ENCODE results near the gene NR1H4.

DNA sequence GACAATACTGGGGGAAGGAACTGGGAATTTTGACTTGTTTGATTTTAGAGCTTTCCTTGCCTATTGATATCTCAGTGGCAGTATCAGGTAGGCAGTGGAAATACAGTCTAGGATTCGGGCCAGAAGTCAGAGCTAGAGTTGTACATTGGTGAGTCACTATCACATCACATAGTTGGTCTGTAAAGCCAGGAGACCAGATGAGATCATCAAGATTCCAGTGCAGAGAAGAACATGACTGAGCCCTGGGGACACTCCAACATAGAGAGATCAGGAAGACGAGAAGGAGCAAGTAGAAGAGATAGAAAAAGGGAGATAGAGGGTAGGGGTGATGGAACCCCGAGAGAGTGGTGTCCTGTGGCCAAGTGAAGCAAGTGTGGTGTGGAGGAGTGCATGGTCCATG, 46.6 kb upstream of the NR1H4 start:
- TF ChIP-seq, protein P1, sequence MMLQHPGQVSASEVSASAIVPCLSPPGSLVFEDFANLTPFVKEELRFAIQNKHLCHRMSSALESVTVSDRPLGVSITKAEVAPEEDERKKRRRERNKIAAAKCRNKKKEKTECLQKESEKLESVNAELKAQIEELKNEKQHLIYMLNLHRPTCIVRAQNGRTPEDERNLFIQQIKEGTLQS (CRISPR knock-in tag; conservative IDR thresholded peaks at IDR 0.05) = no peak
- no peak for TF ChIP-seq CTCF (IDR thresholded peaks at IDR 0.05)
- no peak for TF ChIP-seq STAT6 (CRISPR knock-in tag; conservative IDR thresholded peaks at IDR 0.05; ENCODE audit: low read depth)
- no peak for TF ChIP-seq CBFB (CRISPR knock-in tag; IDR thresholded peaks at IDR 0.05; ENCODE audit: low read depth)
- TF ChIP-seq ATF6 (CRISPR knock-in tag; IDR thresholded peaks at IDR 0.05) = no peak
- no peak for TF ChIP-seq TEAD1 (CRISPR knock-in tag; IDR thresholded peaks at IDR 0.05)
- TF ChIP-seq NFYB (CRISPR knock-in tag; conservative IDR thresholded peaks at IDR 0.05; ENCODE audit: low read depth) = no peak
- TF ChIP-seq, protein P2, sequence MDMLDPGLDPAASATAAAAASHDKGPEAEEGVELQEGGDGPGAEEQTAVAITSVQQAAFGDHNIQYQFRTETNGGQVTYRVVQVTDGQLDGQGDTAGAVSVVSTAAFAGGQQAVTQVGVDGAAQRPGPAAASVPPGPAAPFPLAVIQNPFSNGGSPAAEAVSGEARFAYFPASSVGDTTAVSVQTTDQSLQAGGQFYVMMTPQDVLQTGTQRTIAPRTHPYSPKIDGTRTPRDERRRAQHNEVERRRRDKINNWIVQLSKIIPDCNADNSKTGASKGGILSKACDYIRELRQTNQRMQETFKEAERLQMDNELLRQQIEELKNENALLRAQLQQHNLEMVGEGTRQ (CRISPR knock-in tag; IDR thresholded peaks at IDR 0.05) = no peak
- TF ChIP-seq GABPB1 (CRISPR knock-in tag; IDR thresholded peaks at IDR 0.05) = no peak
- TF ChIP-seq, protein P3, sequence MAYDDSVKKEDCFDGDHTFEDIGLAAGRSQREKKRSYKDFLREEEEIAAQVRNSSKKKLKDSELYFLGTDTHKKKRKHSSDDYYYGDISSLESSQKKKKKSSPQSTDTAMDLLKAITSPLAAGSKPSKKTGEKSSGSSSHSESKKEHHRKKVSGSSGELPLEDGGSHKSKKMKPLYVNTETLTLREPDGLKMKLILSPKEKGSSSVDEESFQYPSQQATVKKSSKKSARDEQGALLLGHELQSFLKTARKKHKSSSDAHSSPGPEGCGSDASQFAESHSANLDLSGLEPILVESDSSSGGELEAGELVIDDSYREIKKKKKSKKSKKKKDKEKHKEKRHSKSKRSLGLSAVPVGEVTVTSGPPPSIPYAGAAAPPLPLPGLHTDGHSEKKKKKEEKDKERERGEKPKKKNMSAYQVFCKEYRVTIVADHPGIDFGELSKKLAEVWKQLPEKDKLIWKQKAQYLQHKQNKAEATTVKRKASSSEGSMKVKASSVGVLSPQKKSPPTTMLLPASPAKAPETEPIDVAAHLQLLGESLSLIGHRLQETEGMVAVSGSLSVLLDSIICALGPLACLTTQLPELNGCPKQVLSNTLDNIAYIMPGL (CRISPR knock-in tag; IDR thresholded peaks at IDR 0.05) = no peak
- TF ChIP-seq ZNF512 (CRISPR knock-in tag; IDR thresholded peaks at IDR 0.05; ENCODE audit: borderline replicate concordance) = no peak
- no peak for TF ChIP-seq ZNF138 (CRISPR knock-in tag; conservative IDR thresholded peaks at IDR 0.05)
- TF ChIP-seq ESRRA (CRISPR knock-in tag; IDR thresholded peaks at IDR 0.05; ENCODE audit: borderline replicate concordance) = no peak

Data from WTC11 (cell line).